GM23338 (cell line): ENCODE results near the gene PYGO2. TPM values are rescaled to one million over a fixed set of nuclear protein-coding genes. Genes with fewer than 3 reads are reported as not detected.

ENCODE experiments used
- ATAC-seq: fragments of 200-7000 bp; cut with Tn5 transposase; 3 replicates; pipeline ENCODE4 v1.9.1; 2020
- DNase-seq: peaks from one replicate; pipeline ENCODE4 v3.0.0-alpha.2; 2015; ENCODE audit warnings: low spot score
- H2AFZ ChIP-seq: fragments of 200-600 bp; sonication (generic); 2 replicates; pipeline ENCODE4 v1.8.0; 2016; ENCODE audit warnings: antibody characterized with exemption, mild to moderate bottlenecking, moderate library complexity
- H3F3A ChIP-seq: fragments of 200-600 bp; sonication (generic); replicated peaks from 2 replicates; pipeline ENCODE4 v1.8.0; 2017; ENCODE audit warnings: antibody characterized with exemption, mixed run types, low read depth
- H3K27ac ChIP-seq: fragments of 200-600 bp; sonication (generic); 2 replicates; pipeline ENCODE4 v1.6.1; 2016; ENCODE audit warnings: low read depth
- H3K27me3 ChIP-seq: fragments of 200-600 bp; sonication (generic); 2 replicates; pipeline ENCODE4 v1.8.0; 2016; ENCODE audit warnings: mild to moderate bottlenecking, mixed run types, moderate library complexity; ENCODE audit not compliant: insufficient read depth
- H3K36me3 ChIP-seq: fragments of 200-600 bp; sonication (generic); 2 replicates; pipeline ENCODE4 v1.8.0; 2016; ENCODE audit warnings: mild to moderate bottlenecking; ENCODE audit not compliant: insufficient read depth
- H3K4me1 ChIP-seq: fragments of 200-600 bp; sonication (generic); 2 replicates; pipeline ENCODE4 v1.8.0; 2016; ENCODE audit warnings: mild to moderate bottlenecking, moderate library complexity; ENCODE audit not compliant: insufficient read depth
- H3K4me2 ChIP-seq: fragments of 200-600 bp; sonication (generic); 2 replicates; pipeline ENCODE4 v1.7.1; 2017; ENCODE audit warnings: mixed run types
- H3K4me3 ChIP-seq: fragments of 200-600 bp; sonication (generic); 2 replicates; pipeline ENCODE4 v1.6.1; 2016; ENCODE audit warnings: mixed run types
- H3K79me2 ChIP-seq: fragments of 200-600 bp; sonication (generic); replicated peaks from 2 replicates; pipeline ENCODE4 v1.8.0; 2017; ENCODE audit warnings: mild to moderate bottlenecking; ENCODE audit not compliant: insufficient read depth
- H3K9me2 ChIP-seq: fragments of 200-600 bp; sonication (generic); 2 replicates; pipeline ENCODE4 v1.8.0; 2017; ENCODE audit not compliant: insufficient read depth
- H4K20me1 ChIP-seq: fragments of 200-600 bp; sonication (generic); replicated peaks from 2 replicates; pipeline ENCODE4 v1.8.0; 2017; ENCODE audit warnings: mild to moderate bottlenecking; ENCODE audit not compliant: insufficient read depth
- H3K27ac Mint-ChIP-seq: 2 replicates; pipeline ENCODE4 v1.8.0; 2020; ENCODE audit warnings: inconsistent platforms, mild to moderate bottlenecking, moderate library complexity, mixed read lengths
- H3K27me3 Mint-ChIP-seq: 3 replicates; pipeline ENCODE4 v1.8.0; 2022; ENCODE audit warnings: low read depth, mild to moderate bottlenecking, moderate library complexity, mixed read lengths, inconsistent platforms; ENCODE audit not compliant: insufficient read depth, poor library complexity
- H3K36me3 Mint-ChIP-seq: 3 replicates; pipeline ENCODE4 v1.8.0; 2021; ENCODE audit warnings: low read depth, mild to moderate bottlenecking, inconsistent platforms, moderate library complexity, mixed read lengths
- H3K4me1 Mint-ChIP-seq: 3 replicates; pipeline ENCODE4 v1.8.0; 2020; ENCODE audit warnings: mild to moderate bottlenecking, inconsistent platforms, mixed read lengths
- H3K4me3 Mint-ChIP-seq: 3 replicates; pipeline ENCODE4 v1.8.0; 2021; ENCODE audit warnings: moderate library complexity, mild to moderate bottlenecking, inconsistent platforms, mixed read lengths
- H3K9me3 Mint-ChIP-seq: 3 replicates; pipeline ENCODE4 v1.8.0; 2020; ENCODE audit warnings: moderate library complexity, mild to moderate bottlenecking, inconsistent platforms, mixed read lengths
- CREB1 ChIP-seq: fragments of 250-450 bp; sonication (Bioruptor Pico); IDR thresholded peaks from 2 replicates; pipeline ENCODE4 v1.5.0; 2020; ENCODE audit warnings: low read depth, mild to moderate bottlenecking, moderate library complexity
- CTCF ChIP-seq, 2 experiments: fragments of 200-600 bp in 1 of 2; sonication (generic) in 1 of 2; conservative IDR thresholded peaks; 2 replicates each; pipeline versions ENCODE4 v1.5.1 to v1.6.1; 2016 to 2017; ENCODE audit warnings: antibody characterized with exemption in 2 of 2, low read depth in 2 of 2, mild to moderate bottlenecking in 2 of 2, moderate library complexity in 1 of 2
- JUNB ChIP-seq: IDR thresholded peaks from one replicate; pipeline ENCODE4 v1.6.1; 2016; ENCODE audit warnings: antibody characterized with exemption; ENCODE audit not compliant: unreplicated experiment
- NANOG ChIP-seq: IDR thresholded peaks from 2 replicates; pipeline ENCODE4 v1.6.1; 2016; ENCODE audit warnings: antibody characterized with exemption, borderline replicate concordance
- POLR2AphosphoS5 ChIP-seq: IDR thresholded peaks from 2 replicates; pipeline ENCODE4 v1.6.1; 2016; ENCODE audit warnings: antibody characterized with exemption, low read depth
- STAT1 ChIP-seq: IDR thresholded peaks from one replicate; pipeline ENCODE4 v1.6.1; 2016; ENCODE audit warnings: antibody characterized with exemption; ENCODE audit not compliant: unreplicated experiment
- ZNF114 ChIP-seq: fragments of 250-450 bp; sonication (Bioruptor Pico); IDR thresholded peaks from 2 replicates; pipeline ENCODE4 v1.5.0; 2020; ENCODE audit warnings: mild to moderate bottlenecking, moderate library complexity
- polyA plus RNA-seq: library from polyadenylated mRNA; unstranded; fragments of >200 nt; fragmentation: Nextera tagmentation; extraction: Ambion mirVana; gene quantifications from 2 replicates; pipeline ENCODE4 v1.2.1, GENCODE V29; 2016
- total RNA-seq: library from RNA; depleted of rRNA; stranded (reverse); fragments of >200 nt; shearing (Covaris generic); gene quantifications from 2 replicates; pipeline ENCODE4 v1.2.3, GENCODE V29; 2014
- TF ChIP-seq, protein P1 (sequence below): IDR thresholded peaks from 2 replicates; pipeline ENCODE4 v1.6.1; 2016; ENCODE audit warnings: antibody characterized with exemption

Gene PYGO2
- total and polyA plus RNA-seq, 2 experiments from 2014 or later, result 11.0 to 29.0 TPM

DNA sequence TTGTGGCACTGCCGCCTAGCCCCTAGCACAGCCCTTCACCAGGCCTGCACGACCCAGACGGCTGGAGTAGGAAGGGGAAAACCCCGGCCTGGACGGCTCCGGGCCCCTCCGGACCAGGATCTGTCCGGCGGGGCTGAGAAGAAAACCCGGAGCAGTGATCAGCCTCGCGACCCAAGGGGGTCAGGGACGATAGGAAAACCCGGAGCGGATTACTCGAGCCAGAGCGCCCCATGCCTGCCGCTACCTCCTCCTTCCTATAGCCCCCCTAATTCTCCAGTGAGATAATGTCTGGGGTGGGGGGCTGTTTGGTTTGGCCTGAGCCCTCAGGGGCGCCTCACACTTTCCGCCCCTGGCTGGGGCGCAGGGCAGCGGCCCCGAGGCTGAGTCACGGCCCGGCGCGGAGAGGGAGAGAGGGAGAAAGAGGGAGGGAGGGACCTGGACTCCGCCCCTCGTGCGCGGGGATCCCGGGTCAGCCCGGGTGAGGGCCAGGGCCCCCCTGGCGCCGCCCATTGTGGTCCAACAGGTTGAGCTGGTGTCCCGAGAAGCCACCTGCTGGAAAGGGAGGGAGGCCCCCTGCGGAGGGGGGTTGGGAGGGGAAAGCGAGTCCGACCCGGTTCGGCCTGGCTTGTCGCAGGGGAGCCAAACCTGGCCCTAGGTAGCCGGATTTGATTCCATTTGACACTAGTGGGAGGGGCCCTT lies 39.3 kb upstream of the PYGO2 start:
- H3K27me3 Mint-ChIP-seq, result peaks cover 21% of the 10 kb centered on the region
- ATAC-seq, result peak; percentile 45
- Histone ChIP-seq H3K4me1 (peaks cover 18% of the 10 kb centered on the region), H3K36me3 (no peaks in the 10 kb centered on the region), H3K4me3 (peak overlapping the region; percentile 90), H3K9me2 (no peaks in the 10 kb centered on the region), H4K20me1 (no peaks in the 10 kb centered on the region), H2AFZ (peak overlapping the region; percentile 91; the same call in 1 of the 2 replicates), H3K4me2 (peak overlapping the region; percentile 90), H3K79me2 (peaks cover 19% of the 10 kb centered on the region), H3K27ac (peak overlapping the region; percentile 95), H3K27me3 (no peaks in the 10 kb centered on the region), H3F3A (peaks cover 16% of the 10 kb centered on the region)
- peak; percentile 98 for DNase-seq
- H3K9me3 Mint-ChIP-seq, result no peaks in the 10 kb centered on the region
- peaks cover 30% of the 10 kb centered on the region for H3K4me1 Mint-ChIP-seq
- peak overlapping the region; percentile 90 for H3K4me3 Mint-ChIP-seq
- TF ChIP-seq POLR2AphosphoS5 (peak; percentile 55), CREB1 (peak; percentile 76), ZNF114 (CRISPR knock-in tag) (no peak)
- no peaks in the 10 kb centered on the region for H3K36me3 Mint-ChIP-seq
- H3K27ac Mint-ChIP-seq, result peak overlapping the region; percentile 56; the same call in 1 of the 2 replicates

DNA sequence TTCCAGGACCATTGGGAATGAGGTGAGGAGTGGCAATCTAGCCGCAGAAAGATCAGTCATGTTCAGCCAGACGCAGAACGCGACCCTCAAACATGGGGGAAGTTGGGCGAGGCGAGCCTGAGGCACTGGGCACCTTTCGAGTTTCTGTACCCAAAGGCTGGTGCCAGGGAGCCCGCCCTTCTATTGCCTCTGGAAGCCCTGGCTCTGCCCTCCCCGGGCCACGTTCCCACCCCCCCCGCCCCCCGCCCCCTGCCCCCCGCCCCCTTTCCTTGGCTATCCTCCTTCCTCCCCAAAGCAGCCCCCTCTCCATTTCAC lies 38.8 kb upstream of the PYGO2 start:
- Mint-ChIP-seq H3K36me3 (no peaks in the 10 kb centered on the region), H3K4me3 (peak overlapping the region; percentile 90), H3K27ac (peak overlapping the region; percentile 99), H3K27me3 (peaks cover 21% of the 10 kb centered on the region), H3K4me1 (peaks cover 25% of the 10 kb centered on the region), H3K9me3 (no peaks in the 10 kb centered on the region)
- ATAC-seq (no peak), DNase-seq (no peak)
- Histone ChIP-seq H3K36me3 (no peaks in the 10 kb centered on the region), H3K9me2 (no peaks in the 10 kb centered on the region), H3K27me3 (no peaks in the 10 kb centered on the region), H3K79me2 (peaks cover 16% of the 10 kb centered on the region), H3F3A (peaks cover 16% of the 10 kb centered on the region), H3K4me3 (peak overlapping the region; percentile 90), H4K20me1 (no peaks in the 10 kb centered on the region), H3K27ac (peak overlapping the region; percentile 96), H3K4me2 (peak overlapping the region; percentile 90), H2AFZ (no peak overlapping the region), H3K4me1 (peaks cover 16% of the 10 kb centered on the region)
- TF ChIP-seq STAT1, result no peak
- no peak for TF ChIP-seq CTCF (conservative IDR thresholded peaks at IDR 0.05; ENCODE audit: low read depth in 2 of 2)
- TF ChIP-seq JUNB, result no peak
- TF ChIP-seq NANOG, result no peak
- no peak for TF ChIP-seq ZNF114 (CRISPR knock-in tag)
- TF ChIP-seq, protein P1, sequence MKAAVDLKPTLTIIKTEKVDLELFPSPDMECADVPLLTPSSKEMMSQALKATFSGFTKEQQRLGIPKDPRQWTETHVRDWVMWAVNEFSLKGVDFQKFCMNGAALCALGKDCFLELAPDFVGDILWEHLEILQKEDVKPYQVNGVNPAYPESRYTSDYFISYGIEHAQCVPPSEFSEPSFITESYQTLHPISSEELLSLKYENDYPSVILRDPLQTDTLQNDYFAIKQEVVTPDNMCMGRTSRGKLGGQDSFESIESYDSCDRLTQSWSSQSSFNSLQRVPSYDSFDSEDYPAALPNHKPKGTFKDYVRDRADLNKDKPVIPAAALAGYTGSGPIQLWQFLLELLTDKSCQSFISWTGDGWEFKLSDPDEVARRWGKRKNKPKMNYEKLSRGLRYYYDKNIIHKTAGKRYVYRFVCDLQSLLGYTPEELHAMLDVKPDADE, result no peak
